GM21360 (cell line): Measurements from ENCODE around the gene GPR149.
"Not testable (repeated sequence)": the region's sequence is repeated elsewhere in the genome, so short reads cannot be mapped to it uniquely, and the experiment has no call there.

Experiments used
- ATAC-seq: cut with Tn5 transposase; IDR thresholded peaks from one replicate; pipeline ENCODE4 v1.9.1; 2021; ENCODE audit warnings: mild to moderate bottlenecking, moderate library complexity; ENCODE audit not compliant: unreplicated experiment

GPR149 gene, protein sequence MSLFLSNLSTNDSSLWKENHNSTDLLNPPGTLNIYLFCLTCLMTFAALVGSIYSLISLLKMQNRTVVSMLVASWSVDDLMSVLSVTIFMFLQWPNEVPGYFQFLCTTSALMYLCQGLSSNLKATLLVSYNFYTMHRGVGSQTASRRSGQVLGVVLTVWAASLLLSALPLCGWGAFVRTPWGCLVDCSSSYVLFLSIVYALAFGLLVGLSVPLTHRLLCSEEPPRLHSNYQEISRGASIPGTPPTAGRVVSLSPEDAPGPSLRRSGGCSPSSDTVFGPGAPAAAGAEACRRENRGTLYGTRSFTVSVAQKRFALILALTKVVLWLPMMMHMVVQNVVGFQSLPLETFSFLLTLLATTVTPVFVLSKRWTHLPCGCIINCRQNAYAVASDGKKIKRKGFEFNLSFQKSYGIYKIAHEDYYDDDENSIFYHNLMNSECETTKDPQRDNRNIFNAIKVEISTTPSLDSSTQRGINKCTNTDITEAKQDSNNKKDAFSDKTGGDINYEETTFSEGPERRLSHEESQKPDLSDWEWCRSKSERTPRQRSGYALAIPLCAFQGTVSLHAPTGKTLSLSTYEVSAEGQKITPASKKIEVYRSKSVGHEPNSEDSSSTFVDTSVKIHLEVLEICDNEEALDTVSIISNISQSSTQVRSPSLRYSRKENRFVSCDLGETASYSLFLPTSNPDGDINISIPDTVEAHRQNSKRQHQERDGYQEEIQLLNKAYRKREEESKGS

GRCh38 chr3:154430014-154430413, at the start of gene GPR149:
GPR149 (minus strand) TSS chr3:154430190; CDS start chr3:154429615, 575 bp downstream.
- ATAC-seq, result no peak

DNA sequence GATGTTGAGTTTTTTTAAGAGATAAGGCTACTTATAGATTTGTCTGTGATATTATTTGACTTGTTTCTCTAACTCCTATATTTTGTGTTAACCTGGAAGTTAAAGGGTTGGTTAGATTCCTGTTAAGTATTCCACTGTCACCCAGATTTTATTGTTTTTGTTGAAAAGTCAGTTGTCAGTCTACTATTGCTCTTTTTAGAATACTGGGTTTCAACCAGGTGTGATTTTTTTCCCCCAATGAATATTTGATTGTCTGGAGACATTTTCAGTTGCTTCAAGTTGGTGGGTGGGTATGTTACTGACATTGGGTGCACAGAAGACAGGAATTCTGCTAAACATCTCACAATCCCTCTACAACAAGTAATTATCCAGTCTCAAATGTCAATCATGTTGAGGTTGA, 43.8 kb upstream of the GPR149 start:
- no peak for ATAC-seq

- ATAC-seq, result no peak
Measured at GRCh38 chr3:154469585-154469984, 39.6 kb upstream of the GPR149 start.

DNA sequence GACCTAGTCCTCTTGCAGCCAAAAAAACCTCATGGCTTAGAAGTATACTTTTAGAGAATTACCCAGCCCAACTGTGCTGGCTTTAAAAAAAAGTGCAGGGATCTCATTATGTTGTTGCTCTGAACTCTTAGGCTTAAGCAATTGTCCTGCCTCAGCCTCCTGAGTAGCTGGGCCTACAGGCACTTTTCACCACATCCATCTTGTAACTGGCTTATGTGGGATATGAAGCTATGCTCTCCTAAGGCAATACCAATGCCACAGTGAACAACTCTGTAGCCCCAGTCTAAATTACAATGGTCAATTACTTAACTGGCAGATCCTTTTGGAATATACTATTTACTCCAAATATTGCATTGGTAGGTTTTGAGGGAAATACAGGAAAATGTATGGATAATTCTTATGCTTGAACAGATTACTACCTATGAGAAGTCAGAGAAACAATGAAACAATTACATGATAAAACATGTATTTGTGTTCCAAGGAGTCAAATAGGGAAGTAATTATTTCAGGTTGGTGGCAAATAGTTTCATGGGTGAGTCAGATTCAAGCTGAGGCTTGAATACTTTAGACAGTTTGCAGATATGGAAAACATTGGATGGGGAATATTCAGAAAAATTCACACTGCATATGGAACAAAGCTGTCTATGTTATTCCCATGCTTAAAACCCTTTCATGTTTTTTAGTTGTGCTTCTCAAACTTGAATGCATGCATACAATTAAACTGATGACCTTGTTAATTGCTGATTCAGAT, 34.6 kb upstream of the GPR149 start:
- no peak for ATAC-seq

DNA sequence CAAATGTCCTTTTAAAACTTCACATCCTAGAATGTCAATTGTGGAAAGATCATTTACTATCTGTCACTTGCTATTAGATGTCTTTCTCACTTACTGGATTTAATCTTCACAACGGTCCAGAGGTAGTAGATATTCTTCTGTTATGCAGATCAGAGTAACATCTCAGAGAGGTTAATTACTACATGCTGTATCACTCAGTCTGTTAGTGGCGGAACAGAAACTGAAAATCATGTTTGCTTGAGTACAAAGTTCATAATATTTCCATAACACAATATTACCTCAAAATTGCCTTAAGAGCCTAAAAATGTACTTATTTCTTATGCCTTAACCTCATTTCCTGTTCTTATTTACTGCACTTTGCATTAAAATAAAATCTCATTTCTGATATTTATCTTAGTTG, 28.6 kb upstream of the GPR149 start:
- no peak for ATAC-seq

DNA sequence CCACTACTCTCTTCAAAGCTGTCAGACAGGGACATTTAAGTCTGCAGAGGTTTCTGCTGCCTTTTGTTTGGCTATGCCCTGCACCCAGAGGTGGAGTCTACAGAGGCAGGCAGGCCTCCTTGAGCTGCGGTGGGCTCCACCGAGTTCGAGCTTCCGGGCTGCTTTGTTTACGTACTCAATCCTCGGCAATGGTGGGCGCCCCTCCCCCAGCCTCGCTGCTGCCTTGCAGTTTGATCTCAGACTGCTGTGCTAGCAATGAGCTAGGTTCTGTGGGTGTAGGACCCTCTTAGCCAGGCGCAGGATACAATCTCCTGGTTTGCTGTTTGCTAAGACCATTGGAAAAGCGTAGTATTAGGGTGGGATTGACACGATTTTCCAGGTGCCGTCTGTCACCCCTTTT, 9.1 kb upstream of the GPR149 start:
- not testable (repeated sequence) for ATAC-seq

GRCh38 chr3:154431043-154431442, 1.1 kb upstream of the GPR149 start:
- no peak for ATAC-seq

DNA sequence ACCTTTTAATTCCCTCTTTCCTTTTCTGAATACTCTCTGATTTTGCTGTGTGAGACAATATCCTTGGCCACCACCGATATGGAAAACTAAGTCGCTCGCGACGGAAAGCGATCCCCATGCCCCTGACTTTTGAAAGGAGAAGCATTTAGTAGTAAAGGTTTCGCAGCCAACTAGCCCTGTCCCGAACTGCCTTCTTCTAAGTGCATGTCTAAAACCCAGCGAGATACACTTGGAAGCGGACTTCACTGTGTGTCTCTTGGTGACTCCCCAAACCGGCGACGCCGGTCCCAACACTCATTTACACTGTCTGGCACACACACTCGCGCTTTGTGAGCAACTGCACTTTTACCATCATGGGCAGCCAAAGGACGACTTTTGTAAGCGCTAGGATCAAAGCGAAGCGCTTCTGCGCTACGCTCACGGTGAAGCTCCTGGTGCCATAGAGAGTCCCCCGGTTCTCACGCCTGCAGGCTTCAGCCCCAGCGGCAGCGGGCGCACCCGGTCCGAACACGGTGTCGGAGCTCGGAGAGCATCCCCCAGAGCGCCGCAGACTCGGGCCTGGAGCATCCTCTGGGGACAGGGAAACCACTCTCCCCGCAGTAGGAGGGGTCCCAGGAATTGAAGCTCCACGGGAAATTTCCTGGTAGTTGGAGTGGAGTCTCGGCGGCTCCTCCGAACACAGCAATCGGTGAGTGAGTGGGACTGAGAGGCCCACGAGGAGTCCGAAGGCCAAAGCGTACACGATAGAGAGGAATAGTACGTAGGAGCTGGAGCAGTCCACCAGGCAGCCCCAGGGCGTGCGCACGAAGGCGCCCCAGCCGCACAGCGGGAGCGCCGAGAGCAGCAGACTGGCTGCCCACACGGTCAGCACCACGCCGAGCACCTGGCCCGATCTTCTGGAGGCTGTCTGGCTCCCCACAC, 1.4 kb downstream of the GPR149 start:
- no peak for ATAC-seq

DNA sequence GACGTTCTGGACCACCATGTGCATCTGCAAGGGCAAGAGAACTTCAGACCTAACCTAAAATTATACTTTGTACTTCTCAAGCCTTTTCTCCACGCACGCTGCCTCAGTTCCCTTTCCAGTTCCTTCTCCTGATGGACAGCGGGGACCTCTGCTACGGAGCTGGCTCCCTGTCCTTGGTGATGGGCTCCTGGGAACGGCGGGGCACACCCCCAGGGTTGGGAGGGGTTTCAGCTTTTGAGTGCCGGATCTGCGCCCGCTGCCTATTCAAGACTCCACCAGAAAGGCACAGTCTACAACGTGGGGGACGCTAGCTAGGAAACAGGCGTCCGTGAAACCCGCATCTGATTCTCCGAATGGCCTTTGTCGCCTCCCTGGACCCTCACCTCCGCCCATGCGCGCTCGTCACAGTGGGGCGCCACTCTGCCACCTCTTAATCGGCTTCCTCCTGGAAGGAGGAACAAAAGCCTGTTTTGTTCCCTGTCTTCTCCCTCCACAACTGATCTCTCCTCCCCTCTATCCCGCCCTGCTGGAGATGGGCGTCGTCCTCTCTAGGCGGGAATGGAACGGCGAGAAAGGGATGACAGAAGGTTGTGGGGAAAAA, 2.2 kb downstream of the GPR149 start:
- no peak for ATAC-seq

GRCh38 chr3:154422694-154423093, 7.3 kb downstream of the GPR149 start:
- no peak for ATAC-seq

GRCh38 chr3:154421083-154421482, 8.9 kb downstream of the GPR149 start:
- ATAC-seq, result no peak

- peak; percentile 98 for ATAC-seq
Measured at GRCh38 chr3:154398084-154398967, 31.7 kb downstream of the GPR149 start.

DNA sequence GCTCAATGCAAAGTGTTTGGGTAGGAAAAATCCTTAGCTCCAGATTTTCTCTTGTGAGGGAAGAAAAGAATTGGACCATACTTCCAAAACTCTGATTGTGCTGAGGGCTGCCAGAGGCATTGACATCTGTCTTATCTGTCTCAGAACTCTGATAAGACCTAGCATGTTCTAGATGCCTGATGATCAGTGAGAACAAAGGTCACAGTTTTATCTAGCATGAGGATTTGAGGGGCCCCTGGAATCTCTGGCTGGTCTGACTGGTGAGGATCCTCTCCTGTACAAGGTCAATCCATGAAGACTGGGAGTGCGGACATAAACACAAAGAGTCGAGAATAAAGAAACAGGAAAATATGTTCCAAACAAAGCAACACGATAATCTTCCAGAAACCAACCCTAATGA, 40.1 kb downstream of the GPR149 start:
- ATAC-seq, result no peak

DNA sequence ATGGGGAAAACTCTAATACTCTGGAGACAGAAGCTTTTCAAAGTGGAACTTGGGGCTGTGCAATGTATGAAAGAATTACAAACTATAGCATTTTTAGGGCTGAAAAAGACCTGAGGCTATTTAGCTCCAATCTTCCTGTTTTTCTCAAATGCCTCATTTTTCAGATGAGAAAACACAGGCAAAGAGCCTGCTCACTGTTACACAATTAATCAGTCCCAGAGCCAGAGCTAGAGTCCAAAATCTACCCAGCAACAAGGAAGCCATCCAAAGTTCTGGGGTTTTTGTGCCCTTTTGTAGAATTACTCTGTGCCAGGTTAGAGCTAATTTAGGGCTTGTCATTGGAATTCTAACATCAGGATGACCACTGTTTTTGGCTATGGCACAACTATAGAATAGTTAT, 45.5 kb downstream of the GPR149 start:
- ATAC-seq, result no peak

- ATAC-seq, result no peak
Measured at GRCh38 chr3:154378311-154378710, 51.7 kb downstream of the GPR149 start.

GRCh38 chr3:154367221-154367620, 62.8 kb downstream of the GPR149 start:
- no peak for ATAC-seq

DNA sequence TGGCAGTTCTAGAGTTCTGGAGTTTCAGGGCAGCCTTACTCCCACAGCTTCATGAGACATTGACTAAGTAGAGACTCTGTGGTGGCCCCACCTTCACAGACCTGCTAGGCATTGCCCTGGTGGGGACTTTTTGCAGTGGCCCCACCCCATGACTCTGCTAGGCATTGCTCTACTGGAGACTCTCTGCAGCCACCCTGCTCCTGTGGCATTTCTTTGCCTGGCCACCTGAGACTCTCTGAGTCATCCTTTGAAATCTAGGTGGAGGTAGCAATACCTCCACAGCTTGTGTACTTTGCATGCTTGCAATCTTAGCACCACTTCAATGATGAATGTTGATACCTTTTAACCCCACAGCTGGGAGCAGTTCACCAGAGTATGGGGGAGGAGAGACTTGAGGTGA, 65.1 kb downstream of the GPR149 start:
- ATAC-seq, result no peak

GRCh38 chr3:154361099-154361498, 68.9 kb downstream of the GPR149 start:
- ATAC-seq, result no peak

- no peak for ATAC-seq
Measured at GRCh38 chr3:154356009-154356408, 74.0 kb downstream of the GPR149 start.
